VCaP (cell line): ENCODE measurements around the gene IQCE.

Source experiments
- H3K27ac ChIP-seq: fragments of 450-650 bp; 2 replicates; pipeline ENCODE4 v1.5.1; 2017
- CTCF ChIP-seq: fragments of 450-650 bp; conservative IDR thresholded peaks from 2 replicates; pipeline ENCODE4 v1.5.1; 2017; ENCODE audit warnings: mild to moderate bottlenecking, moderate library complexity

The IQCE gene

GRCh38 chr7:2592375-2592865 lies 33.6 kb downstream of the IQCE start:
- no peak overlapping the region for H3K27ac ChIP-seq
- TF ChIP-seq CTCF, result no peak

GRCh38 chr7:2593036-2593727 lies 34.4 kb downstream of the IQCE start:
- H3K27ac ChIP-seq, result no peak overlapping the region
- no peak for TF ChIP-seq CTCF

GRCh38 chr7:2594599-2594998 lies 35.8 kb downstream of the IQCE start:
- no peak for TF ChIP-seq CTCF
- no peak overlapping the region for H3K27ac ChIP-seq

GRCh38 chr7:2595258-2595860 lies 36.6 kb downstream of the IQCE start:
- no peak overlapping the region for H3K27ac ChIP-seq
- TF ChIP-seq CTCF, result no peak

- no peak for TF ChIP-seq CTCF
Measured at GRCh38 chr7:2596464-2597272, 37.9 kb downstream of the IQCE start.

GRCh38 chr7:2597273-2597640 lies 38.5 kb downstream of the IQCE start:
- TF ChIP-seq CTCF, result no peak
- no peak overlapping the region for H3K27ac ChIP-seq

More at GRCh38 chr7:2596464-2597272, 37.9 kb downstream of the IQCE start:
- no peak overlapping the region for H3K27ac ChIP-seq

GRCh38 chr7:2598154-2598823 lies 39.5 kb downstream of the IQCE start:
- H3K27ac ChIP-seq, result no peak overlapping the region
- TF ChIP-seq CTCF, result no peak
